Measurements from ENCODE around the gene ERH. TPM values are rescaled to one million over a fixed set of nuclear protein-coding genes. Genes with fewer than 3 reads are reported as not detected.

The ERH gene
- total RNA-seq (2022; extraction: Qiagen RNA extraction; ENCODE audit: low read depth) = 255 to 369 TPM (median 340 TPM) in 5 replicates

GRCh38 chr14:69398053-69398817 is at the start of gene ERH, which contains the start of gene SLC39A9:
Gene ERH (minus strand): TSS chr14:69398299. CDS start chr14:69398233, 66 bp downstream.
Gene SLC39A9 (plus strand): TSS chr14:69398692. CDS start chr14:69399370, 678 bp downstream.

Other genes with a start within 250 kb of the ERH start
- gene DCAF5, start 245.2 kb downstream of the ERH start, total RNA-seq (2022; extraction: Qiagen RNA extraction; ENCODE audit: low read depth) = 15.1 to 19.0 TPM (median 16.2 TPM) in 5 replicates
- 8.9 to 13.8 TPM (median 12.9 TPM) in 5 replicates for gene EXD2, start 206.8 kb downstream of the ERH start, total RNA-seq (2022; extraction: Qiagen RNA extraction; ENCODE audit: low read depth)
- gene GALNT16, start 138.1 kb downstream of the ERH start, total RNA-seq (2022; extraction: Qiagen RNA extraction; ENCODE audit: low read depth) = 2.2 to 4.3 TPM (median 3.8 TPM) in 5 replicates
- 32.2 to 43.5 TPM (median 41.8 TPM) in 5 replicates for gene SLC39A9, start 393 bp upstream of the ERH start, total RNA-seq (2022; extraction: Qiagen RNA extraction; ENCODE audit: low read depth)
- gene PLEKHD1, start 86.4 kb upstream of the ERH start, total RNA-seq (2022; extraction: Qiagen RNA extraction; ENCODE audit: low read depth) = 0.03 to 0.05 TPM (median 0.04 TPM) in 3 of 5 replicates, not detected in the others
- not detected in 5 replicates for gene CCDC177, start 176.6 kb upstream of the ERH start, total RNA-seq (2022; extraction: Qiagen RNA extraction; ENCODE audit: low read depth)
- 5.7 to 7.0 TPM (median 6.3 TPM) in 5 replicates for gene SUSD6, start 213.3 kb upstream of the ERH start, total RNA-seq (2022; extraction: Qiagen RNA extraction; ENCODE audit: low read depth)

All from A549 treated with RU486 at 1 μM for 4 hours (cell line).